GM18502 (cell line): ENCODE data around the gene TRAPPC6A.

Source experiments
- ATAC-seq: cut with Tn5 transposase; IDR thresholded peaks from one replicate; pipeline ENCODE4 v1.9.1; 2021; ENCODE audit warnings: mild to moderate bottlenecking; ENCODE audit not compliant: unreplicated experiment, poor library complexity

TRAPPC6A gene

DNA sequence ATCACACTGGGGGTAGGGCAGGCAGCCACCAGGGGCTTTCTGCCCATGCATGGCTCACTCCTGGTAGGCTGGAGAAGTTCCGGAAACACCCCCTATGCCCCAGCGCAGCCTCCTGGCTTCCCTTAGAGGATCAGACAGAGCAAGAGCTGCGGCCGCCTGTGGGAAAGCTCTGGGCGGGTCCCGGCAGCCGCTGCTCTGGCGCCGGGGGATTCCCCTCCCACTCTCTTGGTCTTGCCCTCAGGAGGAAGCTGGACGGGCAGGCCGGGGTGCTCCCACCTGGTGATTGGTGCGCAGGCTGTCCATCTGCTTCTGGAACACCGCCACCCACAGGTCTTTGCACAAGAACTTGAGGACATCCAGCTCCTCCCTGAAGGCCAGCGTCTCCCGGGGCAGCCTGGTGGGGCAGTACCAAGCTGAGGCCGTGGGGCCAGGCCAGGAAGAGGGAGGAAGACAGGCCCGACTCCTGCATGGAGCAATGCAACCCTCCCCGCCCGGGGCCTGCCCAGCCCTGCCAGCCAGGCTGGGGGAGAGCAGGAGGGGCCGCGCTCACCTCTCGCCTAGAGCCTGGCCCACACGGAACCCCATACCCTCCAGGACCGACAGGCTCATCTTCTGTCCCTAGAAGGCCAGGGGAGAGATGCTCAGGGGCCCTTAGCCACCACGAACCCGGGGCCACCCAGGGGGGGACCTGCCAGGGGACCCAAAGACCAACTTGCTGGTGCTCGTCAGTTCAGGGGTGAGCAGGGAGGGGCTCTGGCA, 13.3 kb downstream of the TRAPPC6A start:
- ATAC-seq, result peak; percentile 69

DNA sequence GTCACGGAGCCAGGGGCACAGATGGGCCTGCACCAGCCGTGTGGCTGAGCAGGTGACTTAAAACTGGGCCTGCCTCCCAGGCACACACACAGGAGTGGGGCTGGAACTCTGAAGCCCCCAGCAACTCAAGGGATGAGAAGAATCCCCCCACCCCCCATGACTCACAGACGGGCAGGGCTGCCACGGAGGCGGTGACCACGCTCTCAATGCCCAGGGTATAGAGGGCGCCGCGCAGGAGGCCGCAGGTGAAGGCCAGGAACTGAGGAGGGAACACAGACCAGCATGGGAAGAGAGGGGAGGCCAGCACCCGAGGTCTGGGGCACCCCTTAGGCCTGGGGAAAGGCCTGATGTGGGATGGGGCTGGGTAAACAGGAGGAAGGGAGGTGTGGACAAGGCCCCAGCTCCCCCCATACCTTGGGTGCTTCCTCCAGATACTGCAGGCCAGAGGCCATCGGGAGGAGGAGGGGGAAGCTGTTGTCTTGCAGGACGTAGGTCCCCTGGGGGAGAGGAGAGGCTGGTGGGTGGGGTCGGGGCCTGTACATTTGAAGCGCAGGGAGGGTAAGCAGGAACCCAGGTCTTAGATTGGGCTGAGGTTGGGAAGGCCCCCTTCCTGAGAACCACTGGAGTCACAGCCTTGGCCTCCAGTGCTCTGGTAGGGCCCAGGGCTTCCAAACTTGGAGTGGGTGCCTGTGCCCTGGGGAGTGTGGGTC, 14.1 kb downstream of the TRAPPC6A start:
- no peak for ATAC-seq

DNA sequence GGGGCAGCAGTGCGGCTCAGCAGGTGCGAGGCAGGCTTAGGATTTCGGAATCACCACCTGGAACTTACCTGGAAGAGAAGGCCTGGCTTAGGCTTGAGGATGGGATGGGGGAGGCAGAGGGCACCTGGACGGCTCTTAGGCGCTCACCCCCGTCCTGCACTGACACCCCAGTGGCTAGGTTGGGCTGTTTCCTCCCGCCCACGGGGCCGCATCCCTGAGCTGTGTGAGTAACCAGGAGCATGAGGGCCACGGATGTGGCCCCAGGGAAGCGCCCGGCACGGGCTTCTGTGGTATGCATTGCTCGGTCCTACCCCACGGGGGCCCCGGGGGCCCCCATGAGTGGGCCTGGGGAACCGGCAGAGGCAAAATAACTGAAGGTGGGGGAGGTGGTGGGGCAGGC, 14.9 kb downstream of the TRAPPC6A start:
- ATAC-seq, result no peak

DNA sequence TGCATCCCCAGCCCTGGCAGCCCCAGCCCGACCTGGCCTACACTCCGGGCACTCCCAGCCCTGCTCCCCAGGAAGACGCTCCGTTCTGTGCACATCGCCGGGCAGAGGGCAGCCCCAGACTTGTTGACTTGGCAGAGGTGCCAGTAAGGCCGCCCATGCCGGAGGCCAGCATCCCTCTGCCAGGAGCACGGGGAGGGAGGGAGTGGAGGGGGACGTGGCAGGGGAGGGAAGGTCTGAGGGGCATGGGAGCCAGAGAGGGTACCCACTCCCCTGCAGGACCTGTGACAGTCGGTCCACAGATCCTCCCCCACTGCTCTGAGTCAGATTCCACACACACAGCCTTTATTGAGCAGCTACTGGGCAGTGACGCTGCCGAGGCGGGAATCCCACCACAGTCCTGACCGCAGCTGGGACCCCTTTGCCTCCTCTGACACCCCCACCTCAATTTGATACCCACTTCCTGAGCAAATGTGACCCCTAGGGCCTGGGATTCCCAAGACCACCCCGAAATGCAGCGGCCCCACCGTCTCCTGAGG, 15.4 kb downstream of the TRAPPC6A start:
- ATAC-seq, result no peak

DNA sequence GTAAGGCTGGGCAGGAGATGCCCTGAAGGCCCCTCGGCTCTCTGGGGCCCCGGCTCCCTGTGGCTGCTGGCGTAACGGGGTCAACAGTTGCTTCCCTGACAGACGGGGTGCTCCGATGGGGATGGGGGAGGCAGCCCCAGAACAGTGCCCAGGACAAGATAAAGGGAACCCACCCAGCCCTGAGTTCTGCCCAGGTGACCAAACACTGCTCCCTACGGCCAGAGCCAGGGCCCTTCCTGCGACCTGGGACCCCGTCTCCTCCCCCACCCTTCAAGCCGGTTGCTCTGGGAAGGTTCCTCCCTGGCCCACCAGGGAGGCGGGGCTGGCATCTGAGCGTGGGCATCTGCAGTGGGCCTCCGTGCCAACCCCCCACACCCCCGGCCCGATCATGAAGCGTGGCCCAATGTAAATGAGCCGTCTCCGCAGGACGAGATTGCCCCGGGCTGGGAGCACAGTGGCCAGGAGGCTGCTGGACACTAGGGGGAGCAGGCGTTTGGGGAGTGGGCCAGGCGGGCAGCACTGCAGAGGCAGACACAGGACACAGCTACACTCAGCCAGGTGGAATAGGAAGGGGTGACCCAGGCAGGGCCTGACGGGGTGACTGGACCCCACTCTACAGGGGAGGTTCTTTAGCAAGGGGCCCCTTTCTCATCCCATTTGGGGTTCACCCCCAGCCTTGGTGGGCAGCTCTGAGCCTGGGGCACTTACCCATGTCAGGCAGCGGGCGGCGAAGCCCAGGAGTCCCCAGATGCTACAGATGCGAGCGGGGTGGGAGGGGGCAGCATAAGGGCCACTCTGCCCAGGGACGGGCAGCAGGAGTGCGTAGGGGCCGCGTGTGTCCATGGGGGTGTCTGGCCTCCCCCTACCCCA, 16.1 kb downstream of the TRAPPC6A start:
- ATAC-seq, result no peak

DNA sequence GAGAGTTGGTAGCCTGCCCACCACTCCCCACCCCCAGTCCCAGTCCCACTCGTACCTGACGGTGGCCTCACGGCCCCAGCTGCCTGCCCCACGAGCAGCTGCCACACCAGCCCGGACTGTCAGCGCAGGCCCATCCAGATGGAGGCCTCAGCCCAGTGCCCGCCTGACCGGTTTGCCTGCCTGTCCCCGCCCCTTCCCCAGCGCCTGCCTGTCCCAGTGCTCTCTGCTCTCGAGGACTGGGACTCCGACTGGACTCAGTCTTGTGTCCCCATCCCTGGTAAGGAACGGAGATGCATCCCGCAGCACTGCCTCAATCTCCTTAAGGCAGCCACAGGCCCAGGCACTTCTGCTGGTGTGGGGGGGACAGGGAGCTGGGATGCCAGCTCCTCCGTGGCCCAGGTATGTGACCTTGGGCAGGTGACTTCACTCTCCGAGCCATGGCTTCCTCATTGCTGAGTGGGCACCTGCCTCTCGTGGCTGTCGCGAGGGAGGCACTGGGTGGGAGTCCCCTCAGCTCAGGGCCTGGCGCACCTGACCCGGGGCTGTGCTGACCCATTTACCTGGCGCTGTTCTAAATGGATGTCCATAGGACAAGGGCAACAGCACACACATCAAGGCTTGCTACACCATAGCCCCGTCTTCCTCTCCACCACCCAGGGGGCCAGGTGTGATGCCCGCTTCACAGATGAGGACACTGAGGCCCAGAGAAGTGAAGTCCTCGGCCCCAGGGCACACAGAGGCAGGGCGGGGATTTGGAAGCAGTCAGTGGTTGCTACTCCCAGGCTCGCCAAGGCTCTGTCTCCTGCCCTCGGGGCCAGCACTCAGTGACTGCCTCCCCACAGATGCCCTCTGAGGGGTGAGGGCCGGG, 16.9 kb downstream of the TRAPPC6A start, which contains the start of gene NKPD1:
NKPD1 (minus strand) TSS at position 113 of the 868 bp plus-strand sequence. CDS start 832 bp downstream, outside the sequence.
- ATAC-seq, result no peak

DNA sequence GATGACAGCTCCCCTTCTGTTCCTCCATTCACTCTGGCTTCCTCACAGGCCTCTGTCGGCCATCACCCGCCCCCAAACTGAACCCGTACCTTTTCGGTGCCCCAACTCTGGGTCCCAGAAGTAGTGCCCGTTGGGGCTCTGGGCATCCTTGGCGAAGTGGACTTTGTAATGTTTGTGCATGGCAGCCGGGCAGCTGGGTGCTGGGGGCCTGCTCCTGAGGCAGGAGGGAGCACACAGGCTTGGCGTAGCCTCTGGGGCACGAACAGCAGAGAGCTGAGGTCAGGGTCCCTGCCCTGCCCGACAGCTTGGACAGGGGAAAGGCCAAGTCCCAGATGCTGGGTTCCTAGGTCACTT, 18.1 kb downstream of the TRAPPC6A start:
- no peak for ATAC-seq

DNA sequence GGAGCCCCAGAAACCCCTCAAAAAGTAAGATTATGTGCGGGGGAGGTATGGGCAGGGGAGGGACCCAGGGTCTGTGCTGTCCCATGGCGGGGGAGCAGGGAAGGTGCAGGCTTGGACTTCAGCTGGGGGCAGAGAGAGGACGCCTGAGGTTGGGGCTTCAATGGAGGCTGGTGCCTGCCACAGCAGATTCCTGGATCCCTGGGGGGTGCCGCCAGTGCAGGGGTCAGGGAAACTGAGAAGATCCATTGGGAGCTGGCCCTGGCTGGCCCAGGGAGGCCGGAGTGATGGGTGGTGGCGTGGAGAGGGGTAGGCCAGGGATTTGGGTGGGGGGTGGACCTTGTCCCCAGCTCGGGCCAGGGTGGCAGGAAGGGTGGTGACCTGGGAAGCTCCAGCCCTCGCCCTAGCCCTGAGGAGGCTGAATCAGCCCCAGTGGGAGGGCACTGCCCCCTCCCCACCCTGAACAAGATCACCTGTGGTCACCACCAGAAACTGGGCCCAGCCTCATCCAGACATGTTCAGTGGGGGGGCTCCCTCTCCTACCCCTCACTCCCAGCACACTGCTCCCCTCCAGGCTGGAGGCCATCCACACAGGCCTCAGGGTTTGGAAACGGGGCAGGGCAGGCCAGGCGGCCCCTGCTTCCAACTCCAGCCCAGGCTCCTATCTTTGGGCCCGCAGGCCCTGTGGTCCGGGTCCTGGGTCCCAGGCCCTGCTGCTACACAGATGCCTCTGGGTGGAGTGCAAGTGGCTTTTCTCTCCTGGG, 18.6 kb downstream of the TRAPPC6A start:
- no peak for ATAC-seq

DNA sequence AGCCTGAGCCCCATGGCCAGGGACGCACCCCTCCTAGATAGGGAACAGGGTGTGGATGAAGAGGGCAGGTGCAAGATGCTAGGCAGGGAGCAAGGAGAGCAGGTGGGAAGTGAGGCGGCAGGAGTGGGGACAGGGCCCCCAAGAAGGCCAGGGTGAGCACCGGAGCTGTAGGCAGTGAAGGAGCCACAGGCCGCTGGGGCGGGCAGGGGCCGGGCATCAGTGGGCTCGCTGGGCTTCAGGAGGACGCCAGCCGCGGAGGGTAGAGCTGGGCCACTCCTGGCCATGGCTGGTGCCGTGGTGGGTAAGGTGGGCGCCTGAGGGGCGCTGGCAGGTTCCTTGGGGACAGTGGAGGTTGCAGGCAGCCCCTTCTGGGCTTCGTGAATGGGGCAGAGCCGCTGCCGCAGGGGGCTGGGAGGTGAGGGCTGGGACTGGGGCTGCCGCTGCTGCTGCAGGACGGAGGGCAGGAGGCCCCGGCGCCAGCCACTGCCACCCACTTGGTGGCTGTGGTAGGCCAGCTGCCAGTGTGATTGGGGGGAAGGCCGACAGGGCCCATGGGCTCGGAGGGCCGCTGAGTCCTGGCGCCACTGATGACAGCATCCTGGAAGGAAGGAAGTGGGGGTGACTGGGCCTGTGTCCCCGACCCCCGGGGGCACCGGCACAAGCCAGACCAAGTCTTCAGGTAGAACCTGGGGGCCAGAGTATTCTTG, 19.4 kb downstream of the TRAPPC6A start:
- no peak for ATAC-seq

DNA sequence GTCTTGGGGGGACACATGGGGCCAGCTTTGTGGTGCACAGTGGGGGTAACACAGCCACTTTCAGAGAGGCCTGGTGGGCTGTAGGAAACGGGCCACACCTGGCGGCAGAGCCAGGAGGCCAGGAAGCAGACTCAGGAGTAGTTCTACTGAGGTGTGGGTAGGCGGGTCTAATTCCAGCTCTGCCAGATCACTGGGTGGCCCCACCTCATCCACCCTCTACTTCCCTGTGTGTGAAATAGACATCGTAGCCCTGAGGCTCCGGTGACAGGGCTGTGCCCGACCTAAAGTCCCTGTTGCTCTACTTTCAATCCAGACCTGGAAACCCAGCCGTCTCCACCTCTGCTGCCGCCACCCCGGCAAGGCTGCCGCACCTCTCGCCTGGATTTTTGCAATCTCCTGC, 21.3 kb downstream of the TRAPPC6A start:
- no peak for ATAC-seq

DNA sequence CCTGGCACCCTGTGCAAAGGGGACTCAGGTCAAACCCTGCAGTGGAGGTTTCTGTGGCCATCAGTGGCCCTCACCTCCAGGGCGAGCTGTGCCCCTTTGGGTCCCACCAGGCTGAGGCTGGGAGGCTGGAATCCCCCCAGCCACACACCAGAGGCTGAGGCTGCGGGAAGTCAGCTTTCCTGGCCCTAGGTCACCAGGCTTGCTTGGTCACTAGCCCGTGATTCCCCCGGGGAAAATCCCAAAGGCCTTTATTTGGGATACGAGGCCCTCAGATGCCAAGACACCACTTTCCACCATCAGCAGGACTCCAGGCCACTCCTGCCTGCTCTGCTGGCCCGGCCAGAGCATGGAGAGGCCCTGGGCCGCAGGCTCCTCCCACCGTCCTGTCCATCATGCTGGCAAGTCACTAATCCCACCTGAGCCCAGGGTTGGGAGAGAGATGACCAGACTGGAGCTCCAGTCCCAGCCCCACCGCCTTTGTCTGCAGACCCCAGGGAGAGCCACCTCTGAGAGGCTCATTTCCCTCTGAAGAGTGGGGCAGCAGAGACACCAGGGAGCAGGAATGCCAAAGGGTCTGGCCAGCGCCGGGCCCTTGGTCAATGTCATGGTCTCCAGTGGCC, 21.9 kb downstream of the TRAPPC6A start:
- no peak for ATAC-seq

DNA sequence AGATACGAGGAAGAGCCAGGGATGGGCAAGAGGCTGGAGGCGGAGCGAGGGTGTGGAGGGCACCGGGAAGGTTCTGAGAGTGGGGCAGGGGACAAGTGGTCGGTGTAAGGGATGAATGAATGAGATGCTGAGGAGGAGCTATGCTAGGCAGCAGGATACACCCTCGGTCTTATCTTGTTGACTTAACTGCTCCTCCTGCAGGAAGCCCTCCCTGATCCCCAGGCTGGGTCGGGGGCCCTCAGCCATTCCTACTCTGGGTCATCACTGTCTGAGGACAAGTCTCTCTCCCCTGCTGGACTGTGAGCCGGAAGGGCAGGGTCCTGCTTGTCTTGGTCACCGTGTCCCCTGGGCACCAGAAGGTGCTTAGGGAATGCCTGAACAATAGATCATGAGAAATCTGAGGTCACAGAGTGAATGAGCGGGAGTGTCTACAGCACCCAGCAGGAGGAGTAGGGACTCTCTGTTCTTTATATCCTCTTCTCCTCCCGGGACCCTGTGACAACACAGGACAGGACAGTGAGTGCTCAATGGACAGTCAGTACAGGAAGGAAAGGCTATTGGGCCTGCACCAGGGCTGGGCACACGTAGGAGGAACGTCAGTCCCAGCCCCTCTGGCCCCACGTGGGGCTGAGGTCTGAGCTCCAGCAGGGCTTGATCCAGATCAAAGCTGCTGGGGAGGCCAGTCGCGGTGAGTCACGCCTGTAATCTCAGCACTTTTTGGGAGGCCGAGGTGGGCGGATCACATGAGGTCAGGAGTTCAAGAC, 23.8 kb downstream of the TRAPPC6A start:
- no peak for ATAC-seq

DNA sequence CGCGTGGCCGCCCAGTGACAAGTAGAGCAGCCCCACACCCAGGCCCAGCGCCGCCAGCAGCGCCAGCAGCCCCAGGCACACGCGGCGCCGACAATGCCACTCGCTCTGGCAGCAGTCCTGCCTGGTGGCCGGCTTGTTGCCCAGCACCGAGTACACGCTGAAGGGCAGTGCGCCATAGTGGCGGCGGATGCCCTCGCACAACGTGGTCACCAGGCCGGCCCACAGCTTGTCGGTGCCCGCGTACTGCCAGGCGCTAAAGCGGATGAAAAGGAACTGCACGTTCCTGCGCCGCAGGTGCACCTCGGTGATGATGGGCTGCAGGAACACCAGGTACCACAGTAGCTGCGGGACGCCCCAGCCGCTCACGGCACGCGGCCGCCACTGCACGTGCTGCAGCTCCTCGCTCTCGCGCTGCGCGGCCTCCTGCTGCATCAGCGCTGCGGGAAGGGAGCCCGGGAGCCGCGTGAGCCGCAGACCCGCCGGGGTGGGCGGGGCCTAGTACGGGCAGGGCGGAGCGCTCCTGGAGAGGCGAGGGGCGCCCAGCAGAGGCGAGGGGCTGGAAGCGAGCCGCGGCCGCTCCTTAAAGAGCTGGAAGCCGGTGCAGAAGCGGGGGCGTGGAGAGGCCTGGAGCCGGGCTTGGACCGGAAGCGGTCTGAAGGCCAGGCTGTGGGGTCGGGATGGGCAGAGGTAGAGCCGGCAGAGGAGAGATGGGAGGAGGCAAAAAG, 24.5 kb downstream of the TRAPPC6A start:
- no peak for ATAC-seq

DNA sequence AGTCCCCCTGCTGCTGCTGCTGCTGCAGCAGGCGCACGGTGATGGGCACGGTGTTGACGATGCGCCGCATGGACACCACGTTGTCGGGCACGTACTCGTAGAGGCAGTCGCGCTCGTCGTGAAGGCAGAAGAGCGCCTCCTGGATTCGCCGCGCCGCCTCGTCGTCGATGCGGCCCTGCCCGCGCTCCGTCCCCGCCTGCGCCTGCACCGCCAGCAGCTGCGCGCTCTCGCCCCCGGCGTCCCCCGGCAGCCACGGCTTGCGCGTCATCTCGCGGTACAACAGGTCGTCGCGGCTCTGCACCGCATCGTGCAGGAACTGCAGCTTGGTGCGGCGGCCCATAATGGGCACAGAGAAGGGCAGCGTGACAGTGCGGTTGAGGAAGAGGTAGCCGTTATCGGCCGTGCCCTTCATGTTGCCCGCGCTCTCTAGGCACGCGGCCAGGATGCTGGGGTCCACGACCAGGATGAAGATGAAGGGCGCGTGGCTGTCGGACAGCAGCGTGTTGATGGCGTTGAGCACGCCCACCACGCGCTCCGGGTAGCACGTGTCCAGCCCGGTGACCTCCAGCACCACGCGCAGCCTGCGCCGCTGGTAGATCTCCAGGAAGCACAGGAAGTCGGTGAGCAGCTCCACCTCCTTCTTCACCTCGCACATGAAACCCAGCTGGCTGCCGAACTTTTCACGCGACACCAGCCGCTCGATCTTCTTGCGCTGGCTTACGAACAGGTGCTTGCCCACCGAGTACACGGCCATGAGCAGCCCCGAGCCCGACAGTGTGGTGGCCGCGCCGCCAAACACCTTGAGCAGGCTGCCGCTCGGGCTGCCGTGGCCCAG, 25.3 kb downstream of the TRAPPC6A start:
- ATAC-seq, result no peak

DNA sequence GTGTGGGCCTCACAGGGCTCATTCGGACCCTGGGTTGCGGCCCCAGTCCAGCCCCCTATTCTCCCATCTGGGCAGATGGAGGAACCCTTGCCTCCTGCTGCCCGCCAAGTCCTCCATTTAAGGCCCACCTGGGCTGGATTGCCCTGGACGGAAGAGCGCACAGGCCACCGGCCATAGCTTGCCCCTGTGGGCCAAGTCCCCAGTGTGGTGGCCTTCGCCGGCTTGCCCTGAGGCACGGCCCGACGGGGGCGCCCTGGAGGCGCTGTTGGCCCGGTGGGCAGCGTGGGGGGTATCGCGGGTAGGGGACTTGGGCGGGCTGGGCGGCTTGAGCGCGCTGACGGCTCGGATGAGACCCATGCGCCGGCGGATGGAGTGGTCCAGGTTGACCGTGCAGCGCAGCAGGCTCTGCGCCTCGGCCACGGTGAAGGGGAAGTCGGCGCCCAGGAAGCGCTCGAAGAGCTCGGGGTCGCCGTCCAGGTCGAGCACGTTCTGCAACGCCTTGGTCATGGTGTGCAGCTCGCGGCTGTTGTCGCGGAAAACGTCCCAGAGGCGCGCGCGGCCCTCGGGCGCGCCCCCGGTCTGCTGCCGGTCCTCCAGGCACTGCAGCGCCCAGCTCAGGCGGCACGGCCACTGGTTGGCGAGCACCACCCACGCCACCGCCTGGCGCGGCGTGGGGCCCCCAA, 26.1 kb downstream of the TRAPPC6A start:
- no peak for ATAC-seq
